NCI-H748 (cell line): ENCODE data around the gene PIGBOS1.
"Not testable (repeated sequence)": the region's sequence is repeated elsewhere in the genome, so short reads cannot be mapped to it uniquely, and the experiment has no call there.

Source experiments
- DNase-seq: peaks from one replicate; lab custom pipeline; 2025; ENCODE audit not compliant: unreplicated experiment; lab: John Stamatoyannopoulos, UW

Gene PIGBOS1

GRCh38 chr15:55297315-55297714 lies 21.6 kb downstream of the PIGBOS1 start:
- no peak for DNase-seq

- DNase-seq = peak; percentile 73
Measured at GRCh38 chr15:55290528-55291057, 28.3 kb downstream of the PIGBOS1 start.

- peak; percentile 70 for DNase-seq
Measured at GRCh38 chr15:55289746-55290527, 29.0 kb downstream of the PIGBOS1 start, which contains the start of gene RAB27A. TSS of gene RAB27A (minus strand) at chr15:55289813. CDS start at chr15:55234934, 54,879 bp downstream.

GRCh38 chr15:55289011-55289745 lies 29.7 kb downstream of the PIGBOS1 start:
- peak; percentile 41 for DNase-seq

- DNase-seq = no peak
Measured at GRCh38 chr15:55288006-55288717, 30.8 kb downstream of the PIGBOS1 start.

- not testable (repeated sequence) for DNase-seq
Measured at GRCh38 chr15:55286442-55287189, 32.3 kb downstream of the PIGBOS1 start.

GRCh38 chr15:55284426-55284825 lies 34.5 kb downstream of the PIGBOS1 start:
- no peak for DNase-seq

GRCh38 chr15:55283379-55284147 lies 35.4 kb downstream of the PIGBOS1 start:
- no peak for DNase-seq

- no peak for DNase-seq
Measured at GRCh38 chr15:55282284-55282833, 36.6 kb downstream of the PIGBOS1 start.

- DNase-seq = no peak
Measured at GRCh38 chr15:55281517-55282228, 37.2 kb downstream of the PIGBOS1 start.

GRCh38 chr15:55280589-55280988 lies 38.3 kb downstream of the PIGBOS1 start:
- DNase-seq = not testable (repeated sequence)

GRCh38 chr15:55279746-55280351 lies 39.1 kb downstream of the PIGBOS1 start:
- DNase-seq = no peak

GRCh38 chr15:55279100-55279745 lies 39.7 kb downstream of the PIGBOS1 start:
- no peak for DNase-seq

- DNase-seq = no peak
Measured at GRCh38 chr15:55277715-55278114, 41.2 kb downstream of the PIGBOS1 start.

GRCh38 chr15:55277116-55277564 lies 41.8 kb downstream of the PIGBOS1 start:
- no peak for DNase-seq

GRCh38 chr15:55276324-55276723 lies 42.6 kb downstream of the PIGBOS1 start:
- DNase-seq = no peak

- DNase-seq = no peak
Measured at GRCh38 chr15:55270291-55270690, 48.6 kb downstream of the PIGBOS1 start.

GRCh38 chr15:55268176-55268695 lies 50.7 kb downstream of the PIGBOS1 start:
- DNase-seq = no peak
